ENCODE measurements around the gene GRHPR.

DNA sequence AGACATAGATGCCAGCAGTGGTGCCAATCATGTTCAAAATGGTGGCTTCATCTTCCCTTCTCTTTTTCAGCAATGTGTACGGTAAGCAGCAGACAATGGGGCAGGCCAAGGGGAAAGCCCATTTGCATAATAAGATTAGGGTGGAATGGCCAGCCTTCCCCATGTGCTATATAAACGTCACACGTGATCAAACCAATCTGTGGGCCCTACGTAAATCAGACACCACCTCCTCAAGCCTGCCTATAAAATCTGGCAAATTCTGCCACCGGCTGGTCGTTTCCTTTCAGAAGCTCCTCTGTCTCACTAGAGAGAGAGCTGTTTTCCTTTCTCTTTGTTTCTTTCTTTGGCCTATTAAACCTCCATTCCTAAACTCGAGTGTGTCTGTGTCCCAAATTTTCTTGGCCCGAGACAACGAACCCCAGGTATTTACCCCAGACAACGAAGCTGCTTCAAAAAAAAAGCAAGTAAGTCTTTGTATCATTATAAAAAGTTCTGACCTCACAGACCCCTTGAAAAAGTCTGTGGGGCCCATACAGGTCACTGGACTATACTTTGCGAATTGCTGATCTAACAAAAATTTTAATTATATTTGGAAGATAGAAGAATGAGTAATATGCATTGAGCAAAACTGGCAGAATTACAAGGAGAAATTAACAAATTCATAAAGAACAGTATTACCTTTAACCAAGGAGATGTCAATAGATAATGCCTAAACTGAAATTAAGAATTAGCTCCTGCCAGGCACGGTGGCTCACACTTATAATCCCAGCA is 27.6 kb downstream of the GRHPR start:
- TF ChIP-seq POLR2A (IDR thresholded peaks at IDR 0.05; ENCODE audit: low read length) = no peak
- TF ChIP-seq GATA1 (IDR thresholded peaks at IDR 0.05; ENCODE audit: low read depth, low read length) = no peak

All from erythroblast (primary cell).